SU-DHL-6 (cell line): ENCODE measurements around the gene SRCAP.

Experiments used
- H2AFZ ChIP-seq: fragments of 200-600 bp; sonication (generic); 2 replicates; pipeline ENCODE4 v1.6.1; 2014; ENCODE audit warnings: low read depth, mild to moderate bottlenecking, moderate library complexity, mixed read lengths, antibody characterized with exemption, low read length; ENCODE audit not compliant: severe bottlenecking
- H3F3A ChIP-seq: fragments of 200-600 bp; shearing (Covaris generic); 2 replicates; pipeline ENCODE4 v1.6.0; 2016; ENCODE audit warnings: antibody characterized with exemption, mild to moderate bottlenecking; ENCODE audit not compliant: insufficient read depth
- H3K27ac ChIP-seq: fragments of 200-600 bp; sonication (generic); 2 replicates; pipeline ENCODE4 v1.5.1; 2016; ENCODE audit warnings: low read depth, mild to moderate bottlenecking, low read length, moderate library complexity, mixed read lengths
- H3K27me3 ChIP-seq: fragments of 200-600 bp; sonication (generic), shearing (Covaris generic); 2 replicates; pipeline ENCODE4 v1.6.0; 2014; ENCODE audit warnings: mild to moderate bottlenecking, low read length
- H3K36me3 ChIP-seq: fragments of 200-600 bp; sonication (generic); 2 replicates; pipeline ENCODE4 v1.6.1; 2014; ENCODE audit warnings: mild to moderate bottlenecking, low read length, mixed read lengths
- H3K4me2 ChIP-seq: fragments of 300-600, 200-600 bp; shearing (Covaris generic), sonication (generic); 2 replicates; pipeline ENCODE4 v1.6.0; 2014; ENCODE audit warnings: low read length, low read depth, mild to moderate bottlenecking; ENCODE audit not compliant: poor library complexity, severe bottlenecking
- H3K4me3 ChIP-seq: fragments of 200-600 bp; sonication (generic); 2 replicates; pipeline ENCODE4 v1.5.1; 2014; ENCODE audit warnings: antibody characterized with exemption, low read length, mild to moderate bottlenecking, mixed read lengths; ENCODE audit not compliant: insufficient read depth, poor library complexity, severe bottlenecking
- H3K79me2 ChIP-seq: fragments of 200-600 bp; sonication (generic); 2 replicates; pipeline ENCODE4 v1.6.1; 2014; ENCODE audit warnings: mild to moderate bottlenecking, low read length, moderate library complexity; ENCODE audit not compliant: insufficient read depth
- H3K9ac ChIP-seq: fragments of 200-600 bp; sonication (generic); 2 replicates; pipeline ENCODE4 v1.7.0; 2014; ENCODE audit warnings: mild to moderate bottlenecking, low read length
- H3K9me2 ChIP-seq: fragments of 200-600 bp; sonication (generic); replicated peaks from 2 replicates; pipeline ENCODE4 v1.6.1; 2014; ENCODE audit warnings: low read length; ENCODE audit not compliant: insufficient read depth
- H3K9me3 ChIP-seq: fragments of 200-600 bp; sonication (generic); 2 replicates; pipeline ENCODE4 v1.6.1; 2014; ENCODE audit warnings: low read length, mixed read lengths; ENCODE audit not compliant: insufficient read depth
- H4K20me1 ChIP-seq: fragments of 200-600 bp; sonication (generic); 2 replicates; pipeline ENCODE4 v1.6.1; 2014; ENCODE audit warnings: low read depth, mild to moderate bottlenecking, antibody characterized with exemption, low read length, moderate library complexity, mixed read lengths
- EZH2phosphoT487 ChIP-seq: fragments of 200-600 bp; sonication (generic), shearing (Covaris generic); conservative IDR thresholded peaks from 2 replicates; pipeline ENCODE4 v1.6.1; 2018; ENCODE audit warnings: mild to moderate bottlenecking, antibody characterized with exemption, low read length, moderate library complexity, mixed read lengths
- TF ChIP-seq, protein P1 (sequence below): fragments of 200-600 bp; sonication (generic); IDR thresholded peaks from one replicate; pipeline ENCODE4 v1.5.1; 2017; ENCODE audit warnings: antibody characterized with exemption, mild to moderate bottlenecking, low read length, moderate library complexity; ENCODE audit not compliant: insufficient read depth, poor library complexity, severe bottlenecking

Gene SRCAP

DNA sequence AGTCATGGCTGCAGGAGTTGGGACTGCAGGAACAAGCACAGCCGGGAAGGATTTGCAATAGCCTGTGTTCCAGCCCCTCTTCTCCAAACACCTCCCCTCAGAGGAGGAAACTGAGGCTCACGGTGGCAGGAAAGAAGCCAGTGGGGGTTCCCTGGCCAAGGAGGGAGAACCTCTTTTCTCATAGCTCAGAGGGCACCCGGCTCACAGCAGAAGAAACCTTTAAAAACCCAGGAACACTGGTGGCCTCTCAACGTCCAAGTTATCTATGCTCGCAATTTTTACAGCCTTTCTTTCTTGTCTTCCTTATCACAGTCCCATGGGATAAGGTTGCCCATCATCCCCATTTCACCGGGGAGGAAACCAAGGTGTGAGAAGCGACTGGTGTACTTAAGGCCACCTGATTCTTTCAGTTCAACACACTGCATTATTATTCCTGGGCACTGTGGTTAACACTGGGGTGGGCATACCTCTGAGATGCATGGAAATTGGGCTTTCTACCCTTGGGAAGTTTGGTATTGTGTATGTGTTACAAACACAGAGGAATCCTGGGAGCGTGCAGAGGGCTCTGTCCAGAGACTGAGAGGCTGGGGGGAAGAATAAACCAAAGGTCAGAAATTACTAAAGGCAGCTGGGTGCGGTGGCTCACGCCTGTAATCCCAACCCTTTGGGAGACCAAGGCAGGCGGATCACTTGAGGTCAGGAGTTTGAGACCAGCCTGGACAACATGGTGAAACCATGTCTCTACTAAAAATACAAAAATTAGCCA, 88.8 kb downstream of the SRCAP start:
- H3K79me2 ChIP-seq: no peaks in the 10 kb centered on the region
- no peak overlapping the region for H2AFZ ChIP-seq
- TF ChIP-seq, protein P1, sequence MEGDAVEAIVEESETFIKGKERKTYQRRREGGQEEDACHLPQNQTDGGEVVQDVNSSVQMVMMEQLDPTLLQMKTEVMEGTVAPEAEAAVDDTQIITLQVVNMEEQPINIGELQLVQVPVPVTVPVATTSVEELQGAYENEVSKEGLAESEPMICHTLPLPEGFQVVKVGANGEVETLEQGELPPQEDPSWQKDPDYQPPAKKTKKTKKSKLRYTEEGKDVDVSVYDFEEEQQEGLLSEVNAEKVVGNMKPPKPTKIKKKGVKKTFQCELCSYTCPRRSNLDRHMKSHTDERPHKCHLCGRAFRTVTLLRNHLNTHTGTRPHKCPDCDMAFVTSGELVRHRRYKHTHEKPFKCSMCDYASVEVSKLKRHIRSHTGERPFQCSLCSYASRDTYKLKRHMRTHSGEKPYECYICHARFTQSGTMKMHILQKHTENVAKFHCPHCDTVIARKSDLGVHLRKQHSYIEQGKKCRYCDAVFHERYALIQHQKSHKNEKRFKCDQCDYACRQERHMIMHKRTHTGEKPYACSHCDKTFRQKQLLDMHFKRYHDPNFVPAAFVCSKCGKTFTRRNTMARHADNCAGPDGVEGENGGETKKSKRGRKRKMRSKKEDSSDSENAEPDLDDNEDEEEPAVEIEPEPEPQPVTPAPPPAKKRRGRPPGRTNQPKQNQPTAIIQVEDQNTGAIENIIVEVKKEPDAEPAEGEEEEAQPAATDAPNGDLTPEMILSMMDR: no peak
- no peak for TF ChIP-seq EZH2phosphoT487
- H3K9me2 ChIP-seq: no peaks in the 10 kb centered on the region
- no peaks in the 10 kb centered on the region for H3K9me3 ChIP-seq
- H3K4me2 ChIP-seq: no peak overlapping the region
- H3K27ac ChIP-seq: no peak overlapping the region
- H4K20me1 ChIP-seq: no peaks in the 10 kb centered on the region
- no peaks in the 10 kb centered on the region for H3F3A ChIP-seq
- H3K9ac ChIP-seq: no peak overlapping the region
- no peaks in the 10 kb centered on the region for H3K27me3 ChIP-seq
- H3K36me3 ChIP-seq: no peaks in the 10 kb centered on the region
- H3K4me3 ChIP-seq: no peak overlapping the region
